ENCODE measurements around the gene PAQR9.

The PAQR9 gene

DNA sequence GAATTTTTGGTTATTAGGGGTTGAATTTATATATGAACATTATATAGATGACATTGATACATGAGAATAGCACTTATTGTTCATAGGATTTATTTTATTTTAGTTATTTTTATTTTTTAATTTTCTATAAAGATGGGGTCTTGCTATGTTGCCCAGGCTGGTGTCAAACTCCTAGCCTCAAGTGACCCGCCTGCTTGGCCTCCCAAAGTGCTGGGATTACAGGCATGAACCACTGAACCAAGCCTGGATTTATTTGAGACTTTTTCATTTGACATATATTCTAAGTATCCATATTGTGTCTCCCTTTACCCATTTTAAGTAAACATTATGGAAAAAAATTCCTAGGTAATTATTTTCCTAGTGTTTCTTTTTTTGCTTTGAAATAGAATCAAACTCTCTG, 12.5 kb downstream of the PAQR9 start:
- no peak for DNase-seq

DNA sequence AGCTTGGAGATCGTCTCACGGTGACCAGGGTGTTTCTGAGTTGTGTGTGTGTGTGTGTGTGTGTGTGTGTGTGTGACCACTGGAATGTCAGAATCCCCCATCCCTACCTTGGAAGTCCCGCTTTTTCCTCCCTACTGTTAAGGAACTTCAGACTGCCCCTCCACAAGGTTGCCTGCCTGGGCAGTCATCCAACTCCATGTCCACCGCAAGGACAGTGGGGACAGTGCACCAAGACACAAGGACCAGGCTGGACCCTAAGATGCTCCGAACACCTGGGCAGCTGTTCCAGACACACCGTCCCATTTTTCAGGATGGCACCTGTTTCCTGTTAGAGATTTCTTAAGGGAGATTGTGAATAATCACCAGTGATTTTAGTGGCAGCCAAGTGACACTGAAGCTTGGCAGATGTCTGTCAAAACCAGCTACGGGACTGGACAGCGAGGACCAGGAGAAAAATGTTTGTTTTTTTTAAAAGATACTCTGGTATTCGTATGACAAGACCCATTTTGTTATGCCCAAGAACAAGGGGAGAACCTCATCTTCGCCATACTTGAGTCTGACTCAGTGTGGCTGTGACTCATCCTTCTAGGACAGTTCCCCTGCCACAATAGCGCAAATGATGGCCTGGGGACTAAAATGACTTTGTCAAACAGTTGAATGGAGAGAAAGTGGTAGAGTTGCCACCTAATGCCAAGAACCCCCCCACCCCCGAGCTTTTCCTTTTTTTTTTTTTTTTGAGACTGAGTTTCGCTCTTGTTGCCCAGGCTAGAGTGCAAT, 15.5 kb downstream of the PAQR9 start:
- DNase-seq: no peak

DNA sequence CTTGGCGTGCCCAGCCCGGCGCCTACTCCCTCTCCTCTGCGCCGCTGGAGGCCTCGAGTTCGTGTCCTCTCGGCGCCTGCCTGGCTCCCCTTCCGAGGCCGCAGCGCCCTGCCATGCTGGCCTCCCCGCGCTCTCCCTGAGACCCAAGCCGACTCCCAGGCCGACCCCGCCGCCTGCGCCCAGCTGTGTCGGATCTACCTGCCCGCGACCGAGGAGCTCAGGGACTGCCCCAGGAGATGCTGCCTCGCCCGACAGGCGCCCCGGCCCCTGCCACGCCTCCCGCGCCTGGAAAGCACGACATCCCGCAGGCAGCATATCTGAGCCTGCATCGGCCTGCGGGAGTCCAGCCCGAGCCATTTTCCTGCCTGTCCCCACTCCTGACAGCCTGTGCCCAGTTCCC, 16.1 kb downstream of the PAQR9 start:
- no peak for DNase-seq

DNA sequence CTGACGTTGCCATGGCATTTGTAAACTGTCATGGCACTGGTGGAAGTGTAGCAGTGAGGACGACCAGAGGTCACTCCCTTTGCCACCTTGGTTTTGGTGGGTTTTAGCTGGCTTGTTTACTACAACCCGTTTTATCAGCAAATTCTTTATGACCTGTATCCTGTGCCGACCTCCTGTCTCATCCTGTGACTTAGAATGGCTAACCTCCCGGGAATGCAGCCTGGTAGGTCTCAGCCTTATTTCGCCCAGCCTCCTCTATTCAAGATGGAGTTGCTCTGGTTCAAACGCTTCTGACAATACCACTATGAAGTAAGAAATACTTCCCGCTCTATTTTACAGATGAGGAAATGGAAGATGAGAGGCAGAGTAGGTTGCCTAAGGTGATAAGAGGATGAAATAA, 16.6 kb downstream of the PAQR9 start:
- no peak for DNase-seq

DNA sequence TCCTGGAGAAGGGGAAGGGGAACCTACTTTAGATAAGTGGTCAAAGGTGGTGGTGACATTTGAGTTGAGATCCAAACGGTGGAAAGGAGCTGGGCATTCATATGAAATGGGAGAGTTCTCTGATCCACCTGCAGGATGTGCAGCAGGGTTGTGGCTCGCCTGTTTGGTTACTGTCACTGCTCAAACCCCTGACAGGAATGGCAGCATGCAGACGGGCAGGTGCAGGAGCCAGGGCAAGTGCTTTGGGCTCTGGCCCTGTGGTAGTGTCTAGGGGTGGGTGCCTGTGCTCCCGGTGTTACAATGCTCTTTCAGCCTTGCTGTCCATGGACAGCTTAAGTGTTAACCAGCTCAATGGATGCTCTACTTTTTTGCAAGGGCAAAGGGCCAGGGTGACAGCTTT, 18.5 kb downstream of the PAQR9 start:
- no peak for DNase-seq

DNA sequence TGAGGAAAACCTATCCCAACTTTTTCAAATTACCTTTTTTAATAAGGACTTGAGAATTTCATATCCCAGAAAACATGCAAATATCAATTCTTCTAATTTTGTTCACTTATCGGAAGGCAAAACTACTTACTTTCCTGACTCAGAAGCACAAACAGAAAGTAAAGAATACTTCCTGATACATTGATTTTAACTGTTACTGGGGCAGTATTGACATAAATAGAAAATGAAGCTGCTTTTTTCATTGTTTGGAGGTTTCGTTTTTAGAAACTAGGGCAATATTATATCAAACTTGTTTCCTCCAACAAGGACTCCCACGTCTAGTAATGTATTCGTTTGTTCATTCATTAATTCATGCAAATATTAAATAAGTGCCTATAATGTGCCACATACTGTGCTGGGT, 19.1 kb downstream of the PAQR9 start:
- DNase-seq: no peak

DNA sequence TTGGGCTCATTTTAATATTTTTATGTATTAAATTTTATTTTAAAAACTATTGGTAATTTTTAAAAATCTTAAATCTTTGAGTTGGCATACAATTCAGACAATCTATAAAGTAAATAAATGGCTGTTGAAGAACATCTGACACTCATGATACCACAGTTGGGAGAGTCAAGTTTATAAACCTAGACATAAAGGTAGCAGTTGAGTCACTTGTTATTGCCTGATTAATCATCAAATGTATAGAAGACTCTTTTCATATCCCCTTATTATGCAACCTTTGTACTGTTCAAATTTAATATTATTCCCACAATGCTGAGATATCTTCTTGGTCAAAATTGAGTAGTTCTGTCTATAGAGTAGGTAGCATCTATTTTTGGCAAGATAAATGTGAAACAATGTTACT, 19.6 kb downstream of the PAQR9 start:
- no peak for DNase-seq

DNA sequence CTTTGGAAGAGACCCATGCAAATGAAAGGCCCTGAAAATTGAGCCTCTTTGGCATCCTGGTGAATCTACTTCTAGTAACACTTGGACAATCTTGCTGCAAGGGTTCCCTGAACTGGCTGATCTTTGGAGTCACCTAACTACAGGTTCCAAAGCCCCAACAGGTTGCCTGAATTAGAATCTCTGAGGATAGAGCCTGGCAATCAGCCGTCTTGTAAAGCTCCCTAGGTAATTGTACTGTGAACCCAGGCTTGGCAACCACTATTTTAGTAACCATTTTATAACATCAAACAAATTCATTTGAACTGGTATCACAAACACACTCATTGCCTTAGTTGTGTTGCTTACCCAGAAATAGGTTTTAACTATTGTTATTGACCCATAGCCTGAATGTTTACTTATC, 20.1 kb downstream of the PAQR9 start:
- DNase-seq: no peak

DNA sequence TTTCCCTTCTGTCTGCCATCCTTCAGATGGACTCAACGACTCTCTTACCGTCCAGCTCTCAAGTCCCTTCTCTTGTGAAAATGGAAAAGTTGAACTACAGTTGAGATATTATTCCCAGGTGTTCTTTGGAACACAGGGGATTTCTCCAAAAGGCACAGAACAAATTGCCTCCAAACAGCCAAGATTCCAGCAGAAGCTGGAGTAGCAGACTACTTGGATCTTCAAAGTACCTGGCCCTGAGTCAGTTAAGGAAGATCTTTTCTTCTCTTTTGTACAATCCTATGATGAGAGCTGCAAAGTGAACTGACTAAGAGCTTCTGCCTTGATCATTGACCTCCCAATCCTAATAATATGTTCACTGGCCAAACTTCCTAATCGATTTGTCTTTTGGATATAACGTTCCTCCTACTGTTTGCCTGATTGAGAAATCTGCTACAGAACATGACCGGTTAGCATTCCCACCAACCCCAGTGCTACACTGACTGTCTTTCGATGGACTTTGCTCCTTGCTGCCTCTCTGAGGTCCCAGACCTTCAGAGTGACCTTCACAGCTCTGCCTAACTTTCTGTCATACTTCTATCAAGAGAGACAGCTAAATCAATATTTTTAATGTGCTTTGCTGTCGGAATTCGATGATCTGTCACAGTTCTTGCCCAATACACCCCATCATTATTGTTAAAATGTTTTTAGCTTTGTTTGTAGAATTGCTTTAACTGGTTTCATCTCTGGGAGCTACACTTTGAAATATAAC, 21.9 kb downstream of the PAQR9 start:
- no peak for DNase-seq

DNA sequence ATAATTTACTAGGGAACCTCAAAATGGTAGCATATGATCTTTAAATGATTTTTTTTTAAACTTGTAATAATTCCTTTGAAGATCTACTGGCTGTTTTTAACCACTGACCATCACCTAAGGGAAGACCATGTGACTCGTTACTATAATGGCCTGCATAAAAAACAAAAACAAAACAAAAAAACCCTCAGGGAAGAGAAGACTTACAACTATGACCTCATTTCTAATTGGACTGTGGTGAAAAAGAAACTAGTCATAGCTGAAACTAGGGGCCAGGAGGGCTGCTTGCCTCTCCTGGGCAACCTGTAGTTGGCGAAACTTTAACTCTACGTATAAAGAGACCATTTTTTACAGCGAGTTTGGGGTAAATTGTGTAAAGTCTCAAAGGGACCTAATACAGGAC, 23.0 kb downstream of the PAQR9 start:
- no peak for DNase-seq

DNA sequence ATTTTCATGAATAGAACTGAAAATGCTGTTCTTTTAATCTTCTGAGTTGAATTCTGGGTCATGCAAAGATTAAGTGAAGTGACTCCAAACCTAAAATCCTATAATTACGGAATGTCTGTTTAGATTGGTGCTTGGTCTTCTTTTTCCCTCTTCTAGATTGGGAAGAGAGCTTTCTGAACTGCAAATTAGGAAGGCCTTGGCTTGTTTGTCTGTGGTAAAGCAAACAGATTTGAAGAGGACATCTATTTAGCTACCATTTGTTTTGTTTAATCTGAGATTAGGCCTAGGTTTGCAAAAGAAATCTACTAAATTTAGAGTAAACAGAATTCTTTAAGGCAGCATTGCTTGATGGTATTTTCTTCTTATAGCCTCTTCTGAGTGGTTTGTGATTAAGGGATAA, 23.5 kb downstream of the PAQR9 start:
- DNase-seq: no peak

DNA sequence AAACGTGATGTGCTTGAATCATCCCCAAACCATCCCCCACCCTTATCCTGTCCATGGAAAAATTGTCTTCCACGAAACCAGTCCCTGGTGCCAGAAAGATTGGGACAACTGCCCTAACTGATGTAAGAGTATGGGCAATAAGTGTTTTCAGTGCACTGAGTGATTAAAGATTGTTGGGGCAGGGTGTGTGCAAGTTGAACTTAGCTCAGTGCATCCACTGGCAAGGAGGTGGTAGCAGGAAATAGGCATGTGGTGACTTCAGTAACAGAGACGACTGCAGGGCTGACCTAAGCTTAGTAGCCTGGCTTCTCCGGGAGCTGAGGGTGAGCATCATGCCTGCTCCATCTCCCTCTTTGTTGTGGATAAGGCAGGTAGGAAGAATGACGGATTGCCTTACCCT, 27.5 kb downstream of the PAQR9 start:
- no peak for DNase-seq

DNA sequence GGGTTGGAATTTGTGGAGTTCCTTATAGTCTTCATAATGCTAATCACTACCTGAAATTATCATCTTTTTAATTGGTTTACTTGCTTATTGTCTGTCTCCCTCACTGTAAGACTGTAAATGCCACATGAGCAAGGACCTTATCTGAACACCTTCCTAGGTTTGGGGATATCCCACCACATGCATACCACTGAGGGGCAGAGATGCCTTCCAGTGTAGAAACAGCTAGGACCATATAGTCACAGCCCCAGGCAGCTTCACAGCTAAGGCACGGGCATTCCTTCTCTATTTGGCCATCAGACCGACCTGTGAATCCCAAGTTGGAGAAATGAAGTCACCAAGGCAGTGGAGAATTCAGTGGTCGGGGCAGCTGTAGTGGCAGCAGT, 28.6 kb downstream of the PAQR9 start:
- no peak for DNase-seq

DNA sequence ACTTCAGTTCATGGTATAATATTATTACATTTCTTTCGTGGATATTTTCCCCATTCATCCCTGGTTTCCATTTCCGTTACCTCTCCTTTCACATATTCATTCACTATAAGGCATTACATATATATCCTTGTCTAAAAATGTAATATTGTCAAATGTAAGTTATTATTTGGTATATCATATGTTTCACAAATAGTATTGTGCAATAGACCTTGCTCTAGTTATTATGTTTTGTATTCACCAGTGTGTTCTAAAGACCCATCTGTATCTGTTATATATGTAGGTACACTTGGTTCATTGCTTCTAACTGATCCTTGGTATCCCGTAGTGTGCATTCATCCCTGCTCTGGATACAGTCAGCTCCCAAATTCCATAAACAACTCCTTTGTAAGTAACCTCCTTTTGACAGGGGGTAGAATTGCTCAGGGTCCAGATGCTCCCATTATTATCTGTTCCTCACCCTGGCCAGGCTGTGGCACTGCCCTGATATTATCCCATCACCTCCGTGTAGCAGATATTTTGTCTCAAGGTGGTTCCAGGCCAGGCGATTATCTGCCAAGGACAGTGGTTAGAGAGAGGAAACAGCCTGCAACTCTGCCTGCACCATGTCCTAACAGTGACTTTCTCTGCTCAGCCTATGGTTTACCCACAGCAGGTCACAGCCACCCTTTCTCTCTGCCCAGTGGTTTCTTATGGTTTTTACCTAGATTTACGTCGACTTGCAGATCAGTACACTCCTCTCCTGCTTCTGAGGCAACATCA, 29.2 kb downstream of the PAQR9 start:
- no peak for DNase-seq

DNA sequence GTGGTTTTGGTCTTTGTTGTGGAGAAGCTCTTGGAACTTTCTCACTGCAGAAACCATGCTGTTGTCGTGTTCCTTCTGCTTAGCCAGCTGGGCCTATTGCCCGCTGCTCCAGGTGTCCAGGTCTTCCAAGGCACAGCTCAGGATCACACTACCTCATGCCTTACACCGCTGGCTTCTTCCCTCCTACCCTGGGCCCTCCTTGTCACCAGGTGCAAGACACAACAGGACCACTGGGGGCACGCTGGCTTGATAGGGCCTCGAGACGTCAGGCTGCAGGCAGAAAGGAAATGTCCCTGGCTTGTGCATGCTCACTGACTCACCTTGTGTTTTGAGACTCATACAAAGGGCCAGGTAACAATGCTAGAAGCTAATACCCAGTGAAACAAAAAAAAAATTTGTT, 32.3 kb downstream of the PAQR9 start:
- peak in 1 of 2 donors; percentile 37 for DNase-seq

DNA sequence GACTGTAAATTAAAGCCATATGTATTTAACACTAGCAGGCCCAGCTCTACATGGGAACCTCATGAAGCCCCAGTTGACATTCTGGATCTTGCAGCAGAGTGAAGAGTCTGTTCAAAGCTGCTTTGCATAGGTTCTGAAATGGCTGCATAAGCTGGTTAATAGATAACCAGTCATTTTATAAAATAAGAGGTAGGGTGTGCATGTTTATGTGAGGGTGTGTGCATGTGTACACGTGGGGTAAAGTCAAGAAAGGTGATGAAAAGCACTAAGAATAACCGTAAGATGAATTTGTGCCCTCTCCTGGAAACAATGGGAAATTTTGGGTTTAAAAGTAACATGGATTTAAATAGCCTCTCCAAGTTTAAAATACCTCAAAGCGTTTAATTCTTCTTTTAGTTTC, 33.0 kb downstream of the PAQR9 start:
- no peak for DNase-seq

DNA sequence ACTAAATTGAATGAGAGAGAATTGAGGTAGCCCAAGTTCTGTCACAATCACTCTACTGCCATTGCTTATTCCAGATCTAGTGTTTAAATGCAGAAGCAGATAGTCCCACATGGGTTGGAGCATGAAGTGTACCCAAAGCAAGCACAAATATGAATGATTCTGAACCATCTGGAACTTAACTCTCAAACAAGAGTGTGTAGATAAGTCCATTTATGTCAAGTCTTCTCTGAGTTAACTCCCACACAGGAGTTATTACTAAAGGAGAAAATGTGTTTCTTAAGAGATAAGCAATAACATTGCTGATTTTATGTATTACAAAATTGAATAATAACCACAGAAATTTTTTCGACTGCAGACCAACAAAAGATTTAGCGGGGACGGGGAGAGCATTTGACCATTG, 33.6 kb downstream of the PAQR9 start:
- DNase-seq: no peak

DNA sequence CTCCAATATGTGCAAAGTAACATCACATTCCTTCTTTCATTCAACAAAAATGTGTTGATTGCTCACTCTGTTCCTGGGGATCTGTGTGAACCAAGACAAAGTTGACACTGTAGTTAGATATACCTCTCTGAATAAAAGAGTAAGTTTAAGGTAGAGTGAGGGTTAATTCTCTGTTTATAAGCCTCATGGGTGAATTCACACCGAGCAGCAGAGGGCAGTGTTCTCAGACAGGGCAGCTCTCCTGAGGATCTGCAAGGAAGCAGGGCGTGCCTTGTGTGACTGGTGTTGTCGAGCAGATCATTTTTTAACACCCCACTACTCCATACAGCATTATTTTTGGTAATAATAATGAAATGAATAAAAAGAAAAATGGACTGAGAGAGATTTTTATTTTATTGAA, 34.4 kb downstream of the PAQR9 start:
- DNase-seq: peak; percentile 10 to 26

DNA sequence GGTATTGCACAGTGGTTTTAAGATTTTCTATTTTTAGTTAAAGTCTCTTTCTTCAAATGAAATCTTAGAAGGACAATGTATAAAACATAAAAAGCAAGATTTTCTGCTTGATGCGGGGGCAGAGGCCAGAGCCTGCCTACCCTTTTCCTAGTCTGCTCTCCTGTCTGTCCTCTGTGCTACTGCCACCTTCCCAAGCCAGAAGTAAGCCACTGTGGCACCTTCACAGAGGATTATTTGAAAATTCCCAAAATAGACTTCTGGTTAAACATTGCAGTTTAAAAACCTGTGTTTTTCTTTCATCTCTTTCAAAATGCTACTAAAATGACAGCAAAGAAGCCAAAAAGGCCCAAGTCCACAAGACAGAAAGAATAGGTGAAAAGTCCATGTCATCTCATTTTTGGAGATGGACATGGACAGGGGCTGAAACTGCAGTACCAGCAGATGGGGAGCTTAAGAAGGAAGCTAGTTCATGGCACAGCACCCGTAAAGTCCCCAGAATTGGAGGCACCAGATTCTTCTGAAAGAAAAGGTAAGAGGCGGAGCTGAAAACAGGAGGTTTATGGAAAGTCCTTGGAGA, 37.0 kb downstream of the PAQR9 start:
- no peak for DNase-seq

DNA sequence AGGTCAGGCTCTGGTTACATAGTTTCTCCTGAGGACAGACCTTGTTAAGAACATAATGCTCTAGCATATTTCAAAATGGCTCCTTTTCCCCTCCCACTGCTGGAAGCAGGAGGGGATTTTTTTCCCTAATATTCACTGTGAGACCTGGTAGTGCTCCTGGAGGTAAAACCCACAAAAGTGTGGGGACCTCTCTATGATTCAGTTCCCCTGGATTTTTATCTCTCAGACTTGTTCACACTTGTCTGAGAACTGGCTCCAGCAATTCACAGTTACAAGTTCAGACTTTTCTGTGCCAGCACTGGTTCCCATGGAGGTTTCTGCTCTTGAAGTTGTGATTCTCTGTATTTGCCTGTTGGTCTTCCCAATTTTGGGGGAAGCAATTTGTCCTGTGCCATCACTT, 38.3 kb downstream of the PAQR9 start:
- DNase-seq: no peak

DNA sequence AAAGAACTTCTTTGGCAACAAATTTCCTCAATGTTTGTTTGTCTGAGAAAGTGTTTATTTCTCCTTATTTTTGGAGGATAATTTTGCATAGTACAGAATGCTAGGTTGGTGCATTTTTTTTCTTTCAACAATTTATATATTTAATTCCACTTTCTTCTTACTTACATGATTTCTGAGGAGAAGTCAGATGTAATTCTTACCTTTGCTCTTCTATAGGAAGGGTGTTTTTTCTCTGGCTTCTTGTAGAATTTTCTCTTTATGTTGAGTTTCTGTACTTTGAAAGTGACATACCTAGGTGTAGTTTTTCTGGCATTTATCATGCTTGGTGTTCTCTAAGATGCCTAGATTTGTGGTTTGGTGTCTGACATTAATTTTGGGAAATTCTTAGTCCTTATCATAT, 39.8 kb downstream of the PAQR9 start:
- no peak for DNase-seq

DNA sequence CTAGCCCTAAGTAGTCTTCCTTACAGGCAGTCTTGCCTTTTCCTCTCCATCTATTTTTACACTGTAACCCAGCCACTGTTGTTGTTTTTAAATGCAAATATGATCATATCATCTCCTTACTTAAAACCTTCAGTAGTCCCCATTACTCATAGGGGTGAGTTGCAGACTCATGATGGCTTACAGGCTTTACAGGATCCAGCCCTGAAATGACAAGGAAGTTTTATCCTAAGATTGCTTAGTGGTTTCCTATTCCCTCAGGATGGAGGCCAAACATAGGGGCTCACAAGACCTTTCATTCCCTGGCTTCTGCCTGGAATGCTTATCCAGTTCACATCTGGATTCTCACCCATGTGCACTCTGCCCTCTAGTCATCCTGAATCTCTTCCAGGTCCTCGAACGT, 46.9 kb downstream of the PAQR9 start:
- no peak for DNase-seq

DNA sequence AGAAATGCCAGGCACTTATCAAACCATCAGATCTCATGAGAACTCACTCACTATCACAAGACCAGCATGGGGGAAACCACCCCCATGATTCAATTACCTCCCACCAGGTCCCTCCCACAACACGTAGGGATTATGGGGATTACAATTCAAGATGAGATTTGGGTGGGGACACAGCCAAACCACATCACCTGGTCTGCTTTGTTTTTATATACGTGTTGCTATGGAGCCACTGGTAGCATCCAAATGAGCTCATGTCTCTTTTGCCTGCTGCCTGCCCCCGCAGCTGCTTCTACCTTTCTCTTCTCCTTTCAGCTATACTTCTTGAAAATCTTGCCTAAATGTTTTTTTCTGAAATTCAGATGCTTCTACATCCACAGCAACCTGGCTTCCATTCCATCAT, 47.8 kb downstream of the PAQR9 start:
- DNase-seq: no peak

Data from CD4-positive, alpha-beta T cell treated with Interleukin-1 beta for 1 hour (primary cell).